ENCODE data around the gene CTDSPL. TPM values are rescaled to one million over a fixed set of nuclear protein-coding genes. Genes with fewer than 3 reads are reported as not detected.
"Not testable (repeated sequence)": the region's sequence is repeated elsewhere in the genome, so short reads cannot be mapped to it uniquely, and the experiment has no call there.

CTDSPL gene
- total RNA-seq, 3 donors from 2014 or later: 1.1 to 1.7 (median 1.3) TPM

DNA sequence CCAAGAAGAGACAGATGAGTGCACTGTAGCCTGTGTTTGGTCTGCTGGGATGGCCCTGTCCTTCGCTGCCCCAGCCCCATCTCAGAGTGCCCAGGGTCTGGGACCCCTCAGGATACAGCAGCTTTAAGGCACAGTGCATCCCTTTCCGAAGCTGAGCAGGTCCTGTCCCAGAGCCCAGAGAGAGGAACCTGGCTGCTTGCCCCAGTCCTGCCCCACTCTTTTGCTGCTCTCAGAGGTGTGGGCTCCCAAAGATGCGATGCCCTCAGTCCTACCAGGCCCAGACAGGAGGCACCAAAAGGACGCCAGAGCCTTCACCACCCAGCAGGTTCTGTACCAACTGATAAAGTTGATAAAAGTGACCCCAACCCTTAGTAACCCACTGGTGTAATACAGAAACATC, 159.5 kb downstream of the CTDSPL start:
- ATAC-seq: no peak
- DNase-seq: no peak
- Mint-ChIP-seq H3K4me3 (no peak overlapping the region), H3K27me3 (ENCODE audit: low read depth) (no peaks in the 10 kb centered on the region), H3K4me1 (ENCODE audit: low read depth) (peaks cover 34% of the 10 kb centered on the region), H3K9me3 (no peaks in the 10 kb centered on the region), H3K36me3 (ENCODE audit: insufficient read depth) (peaks cover 28% of the 10 kb centered on the region)

DNA sequence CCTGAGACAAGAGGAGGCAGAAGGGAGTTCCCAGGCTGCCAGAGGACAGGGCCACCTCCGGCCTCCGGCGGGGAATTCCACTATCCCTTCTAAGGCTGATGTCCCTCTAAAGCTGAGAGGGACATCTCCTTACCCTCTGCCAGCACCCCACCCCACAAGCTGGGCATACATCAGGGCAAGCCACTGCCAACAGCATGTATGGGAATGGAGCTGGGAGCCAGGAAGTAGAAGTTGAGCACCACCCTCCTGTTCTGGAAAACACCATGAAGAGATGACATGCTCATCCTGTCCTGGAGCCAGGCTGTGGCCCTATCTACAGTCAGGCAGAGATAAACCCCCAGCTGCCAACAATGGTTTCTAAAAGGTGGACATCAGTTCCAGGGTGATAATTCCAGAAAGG, 160.6 kb downstream of the CTDSPL start:
- Mint-ChIP-seq H3K36me3 (ENCODE audit: insufficient read depth) (peaks cover 19% of the 10 kb centered on the region), H3K9me3 (no peaks in the 10 kb centered on the region), H3K4me1 (ENCODE audit: low read depth) (peaks cover 34% of the 10 kb centered on the region), H3K4me3 (no peak overlapping the region), H3K27me3 (ENCODE audit: low read depth) (no peaks in the 10 kb centered on the region)
- DNase-seq: no peak
- no peak for ATAC-seq

DNA sequence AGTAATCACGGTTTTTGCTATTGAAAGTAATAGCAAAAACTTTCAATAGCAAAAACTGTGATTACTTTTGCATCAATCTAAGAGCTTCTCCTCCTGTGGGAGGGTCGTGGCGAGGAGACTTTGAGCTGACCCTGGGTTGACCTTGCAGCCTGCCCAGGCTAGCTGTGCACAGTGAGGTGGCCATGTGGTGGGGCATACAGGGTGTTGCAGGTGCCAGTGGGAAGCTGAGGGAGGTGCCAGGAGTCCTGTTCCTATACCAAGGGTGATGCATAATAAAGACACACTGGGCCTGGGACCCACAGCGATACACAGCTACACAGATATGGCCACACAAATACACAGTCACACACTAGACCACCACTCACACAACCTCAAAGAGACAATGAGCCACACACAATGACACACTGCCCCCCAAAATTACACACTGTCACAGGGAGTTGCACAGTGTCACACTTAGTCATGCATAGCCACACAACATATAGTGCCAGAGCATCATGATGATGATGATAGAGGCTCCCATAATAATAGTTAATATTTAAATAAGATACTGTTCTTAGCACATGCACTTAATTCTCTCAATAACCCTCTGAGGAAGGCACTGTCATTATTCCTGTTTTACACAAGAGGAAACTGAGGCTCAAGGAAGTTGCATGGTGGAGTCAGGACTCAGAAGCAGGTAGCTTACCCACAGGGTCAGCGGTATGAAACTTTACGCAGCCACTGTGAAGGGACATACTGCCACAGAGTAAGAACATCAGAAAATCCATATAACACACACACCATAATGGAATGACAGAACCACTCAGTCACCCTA, 161.4 kb downstream of the CTDSPL start:
- DNase-seq: no peak
- no peak for ATAC-seq
- Mint-ChIP-seq H3K9me3 (no peaks in the 10 kb centered on the region), H3K4me3 (peak overlapping the region; percentile 88), H3K4me1 (ENCODE audit: low read depth) (peaks cover 37% of the 10 kb centered on the region), H3K27me3 (ENCODE audit: low read depth) (no peaks in the 10 kb centered on the region), H3K36me3 (ENCODE audit: insufficient read depth) (peaks cover 12% of the 10 kb centered on the region)

DNA sequence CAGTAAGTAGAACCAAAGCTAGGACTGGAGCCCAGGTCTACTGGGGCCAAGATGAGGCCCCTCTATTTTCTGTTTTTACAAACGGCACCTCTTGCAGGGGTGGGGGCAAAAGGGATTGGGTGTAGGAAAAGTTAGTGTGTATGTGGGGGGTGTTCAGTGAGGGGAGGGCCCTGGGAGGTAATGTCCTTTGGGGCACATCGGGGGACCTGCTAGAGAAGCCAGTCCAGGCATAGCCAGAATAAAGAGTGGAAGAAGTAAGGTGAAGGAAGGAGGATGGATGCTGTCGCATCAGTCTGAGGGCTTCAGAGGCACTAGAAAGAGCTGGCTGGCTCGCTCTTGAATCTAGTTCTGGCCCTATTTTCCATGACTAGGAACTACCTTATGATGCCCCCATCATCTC, 165.2 kb downstream of the CTDSPL start:
- no peaks in the 10 kb centered on the region for H3K36me3 Mint-ChIP-seq (ENCODE audit: insufficient read depth)
- H3K27me3 Mint-ChIP-seq (ENCODE audit: low read depth): no peaks in the 10 kb centered on the region
- ATAC-seq: no peak

DNA sequence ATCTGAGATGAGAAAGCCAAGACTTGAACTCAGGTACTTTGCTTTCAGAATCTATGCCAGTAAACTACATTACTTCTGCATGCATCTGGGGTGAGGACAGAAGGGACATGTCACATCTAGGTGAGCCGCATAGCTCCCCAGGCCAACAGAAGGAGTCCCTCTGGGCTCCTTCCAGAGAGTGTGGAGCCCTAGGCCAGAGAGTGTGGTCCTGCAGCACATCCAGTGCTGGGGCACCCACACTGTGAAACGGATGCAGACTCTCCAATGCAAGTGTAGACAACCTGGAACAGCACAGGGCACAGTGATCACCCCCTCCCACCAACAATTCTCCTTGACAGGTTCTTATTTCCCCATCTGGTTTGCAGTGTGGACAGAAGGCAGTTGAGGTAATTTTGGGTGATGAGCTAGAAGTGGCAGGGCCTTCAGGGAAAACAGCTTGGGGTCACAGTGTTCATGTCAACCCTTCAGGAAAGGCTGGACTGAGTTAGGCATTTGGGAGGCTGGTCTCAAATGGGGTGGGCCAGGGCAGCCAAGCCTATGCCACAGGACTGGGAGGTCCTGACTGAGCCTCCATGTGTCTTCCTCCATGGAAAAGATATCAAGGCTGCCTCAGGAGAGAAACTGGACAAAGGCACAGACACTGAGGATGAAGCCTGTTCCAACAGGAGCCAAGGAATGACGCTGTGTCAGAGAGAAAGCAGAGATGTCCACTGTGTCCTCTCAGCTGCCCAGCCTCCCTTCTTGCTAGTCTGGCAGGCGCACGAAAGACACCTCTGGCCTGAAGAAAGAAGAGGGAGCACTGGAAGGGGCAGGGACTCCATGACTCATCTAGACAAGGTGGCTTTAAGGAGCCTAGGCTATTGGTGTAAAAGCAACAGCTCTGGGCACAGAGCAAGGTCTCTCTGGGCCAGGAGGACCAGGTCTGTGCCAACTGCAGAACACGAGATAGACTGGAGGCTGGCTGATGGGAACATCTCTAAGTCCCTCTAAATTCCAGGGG, 166.1 kb downstream of the CTDSPL start:
- DNase-seq: no peak
- no peaks in the 10 kb centered on the region for H3K9me3 Mint-ChIP-seq
- peaks cover 51% of the 10 kb centered on the region for H3K4me1 Mint-ChIP-seq (ENCODE audit: low read depth)
- no peaks in the 10 kb centered on the region for H3K36me3 Mint-ChIP-seq (ENCODE audit: insufficient read depth)
- peak overlapping the region; percentile 53 for H3K4me3 Mint-ChIP-seq
- H3K27me3 Mint-ChIP-seq (ENCODE audit: low read depth): no peaks in the 10 kb centered on the region
- no peak for ATAC-seq

More for the DNA sequence above, 165.2 kb downstream of the CTDSPL start:
- no peak for DNase-seq
- no peak overlapping the region for H3K4me3 Mint-ChIP-seq
- peaks cover 55% of the 10 kb centered on the region for H3K4me1 Mint-ChIP-seq (ENCODE audit: low read depth)
- H3K9me3 Mint-ChIP-seq: no peaks in the 10 kb centered on the region

DNA sequence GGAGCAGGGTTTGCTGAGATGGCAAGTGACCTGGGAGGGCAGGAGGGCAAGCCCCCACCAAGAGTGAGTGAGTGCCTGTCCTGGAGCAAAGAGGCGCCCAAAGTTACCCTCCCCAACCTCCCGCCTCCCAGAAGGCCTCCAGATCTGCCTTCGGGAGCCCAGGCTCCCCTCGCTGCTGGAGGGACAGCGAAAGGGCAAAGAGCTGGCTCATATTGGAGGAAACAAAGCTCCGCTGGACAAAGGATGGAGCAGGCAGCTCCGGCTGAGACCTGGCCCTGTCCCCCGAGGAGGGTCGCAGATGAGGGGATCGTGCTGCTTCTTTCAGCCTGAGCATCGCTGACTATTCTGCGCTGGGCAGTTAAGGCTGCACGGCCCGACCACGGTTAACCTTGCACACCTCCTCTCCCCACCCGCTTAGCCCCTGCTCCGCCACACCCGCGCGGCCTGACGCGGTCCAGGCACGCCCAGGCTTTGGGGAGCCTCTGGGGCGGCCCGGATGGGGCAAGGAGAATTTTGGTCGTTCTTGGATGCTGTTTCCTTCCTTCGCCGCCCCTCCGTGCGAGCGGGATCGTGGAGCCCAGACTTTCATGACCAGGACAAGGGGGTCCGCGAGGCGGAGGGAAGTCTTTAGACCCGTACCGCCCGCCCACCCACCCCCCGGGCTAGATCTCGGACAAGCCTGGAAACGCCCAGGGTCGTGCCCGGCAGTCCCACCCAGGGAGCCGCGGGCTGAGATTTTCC, 167.1 kb downstream of the CTDSPL start:
- Mint-ChIP-seq H3K4me3 (peak overlapping the region; percentile 53), H3K9me3 (no peaks in the 10 kb centered on the region), H3K27me3 (ENCODE audit: low read depth) (peaks cover 3% of the 10 kb centered on the region)

DNA sequence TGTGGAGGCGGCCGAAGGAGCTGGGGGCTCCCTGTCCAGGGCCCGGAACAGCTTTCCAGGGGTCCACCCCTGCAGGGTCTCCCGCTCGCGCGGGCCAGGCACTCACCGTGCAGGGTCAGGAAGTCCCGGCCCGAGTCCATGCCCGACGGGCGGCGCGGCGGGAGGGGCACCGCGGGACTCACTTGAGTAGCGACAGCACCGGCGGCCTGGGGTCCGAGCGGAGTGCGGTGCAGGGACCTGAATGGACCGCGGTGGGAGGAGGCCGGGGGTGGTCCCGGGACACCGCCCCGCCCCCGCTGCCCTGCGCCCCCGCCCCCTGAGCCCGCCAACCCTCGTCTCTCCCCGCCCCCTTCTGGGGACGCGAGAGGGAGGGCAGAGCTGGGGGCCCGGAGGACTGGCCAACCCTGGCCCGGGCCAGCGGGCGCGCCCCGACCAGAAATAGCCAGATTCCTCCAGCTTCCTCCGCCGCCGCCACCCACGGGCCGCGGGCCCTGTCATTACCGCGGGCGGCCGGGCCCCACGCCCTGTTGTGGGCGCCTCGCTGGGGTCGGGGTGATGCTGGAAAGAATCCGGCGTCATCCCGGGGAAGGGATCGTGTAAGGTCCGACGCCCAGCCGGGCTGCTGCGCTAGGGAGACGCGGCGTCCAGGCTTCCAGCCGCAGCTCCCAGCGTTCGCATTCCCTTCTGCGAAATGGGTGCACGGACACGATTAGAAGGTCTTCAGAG, 167.9 kb downstream of the CTDSPL start, which contains the start of gene PLCD1:
PLCD1 (minus strand) TSS at position 243 of the 726 bp plus-strand sequence; CDS start at position 140, 103 bp downstream.
- Mint-ChIP-seq H3K4me3 (peak within 1 kb of the TSS; percentile 53), H3K4me1 (ENCODE audit: low read depth) (peaks cover 34% of the 10 kb centered on the region), H3K9me3 (no peaks in the 10 kb centered on the region), H3K36me3 (ENCODE audit: insufficient read depth) (no peaks in the 10 kb centered on the region), H3K27me3 (ENCODE audit: low read depth) (peaks cover 3% of the 10 kb centered on the region)
- ATAC-seq (no peak), DNase-seq (no peak)

More for the DNA sequence above, 167.1 kb downstream of the CTDSPL start:
- Mint-ChIP-seq H3K36me3 (ENCODE audit: insufficient read depth) (no peaks in the 10 kb centered on the region), H3K4me1 (ENCODE audit: low read depth) (peaks cover 41% of the 10 kb centered on the region)
- DNase-seq (no peak), ATAC-seq (no peak)

DNA sequence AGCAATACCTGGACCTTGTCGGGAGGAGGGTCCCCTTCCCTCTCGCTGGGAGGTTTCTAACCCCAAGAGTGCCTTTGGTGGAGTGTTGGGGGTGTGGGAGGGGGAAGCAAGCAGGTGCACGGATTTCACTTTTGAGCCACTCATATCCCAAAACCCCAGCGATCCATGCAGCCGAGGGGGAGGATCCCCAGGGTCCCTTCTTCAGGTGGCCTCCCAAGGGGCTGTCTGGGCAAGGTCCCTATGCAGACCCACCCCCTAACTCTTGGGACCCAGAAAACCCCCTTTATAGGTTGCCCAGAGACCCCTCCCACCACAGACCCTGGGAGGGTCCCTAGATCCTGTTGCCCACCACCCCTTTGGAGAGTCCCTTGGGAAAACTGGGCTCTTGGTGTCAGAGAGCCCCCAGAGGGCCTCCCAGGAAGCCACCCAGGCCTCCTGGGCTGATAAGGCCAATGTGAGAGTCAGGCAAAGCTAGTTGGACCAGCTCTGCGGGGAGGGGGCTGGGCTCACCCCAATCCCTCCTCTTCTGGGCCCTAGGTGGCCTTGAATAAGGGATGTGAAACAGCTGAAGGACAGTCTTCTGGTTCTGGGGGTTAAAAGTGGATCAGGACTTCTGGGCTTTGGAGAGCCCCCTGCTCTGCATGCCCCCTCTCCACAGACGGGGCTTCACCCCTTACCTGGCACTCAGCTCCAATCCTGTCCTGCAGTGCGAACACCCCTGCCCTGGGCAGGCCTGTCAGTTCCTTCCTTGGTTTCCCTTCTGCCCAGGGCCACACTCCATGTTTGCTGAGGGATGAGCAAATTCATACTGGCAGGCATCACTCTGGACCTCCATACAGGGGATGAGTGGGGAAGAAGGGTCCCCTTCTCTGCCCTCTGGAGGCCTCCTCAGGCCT, 168.7 kb downstream of the CTDSPL start:
- ATAC-seq: no peak
- peaks cover 27% of the 10 kb centered on the region for H3K4me1 Mint-ChIP-seq (ENCODE audit: low read depth)
- no peaks in the 10 kb centered on the region for H3K36me3 Mint-ChIP-seq (ENCODE audit: insufficient read depth)
- DNase-seq: no peak
- peaks cover 3% of the 10 kb centered on the region for H3K27me3 Mint-ChIP-seq (ENCODE audit: low read depth)
- peak overlapping the region; percentile 53 for H3K4me3 Mint-ChIP-seq
- H3K9me3 Mint-ChIP-seq: no peaks in the 10 kb centered on the region

DNA sequence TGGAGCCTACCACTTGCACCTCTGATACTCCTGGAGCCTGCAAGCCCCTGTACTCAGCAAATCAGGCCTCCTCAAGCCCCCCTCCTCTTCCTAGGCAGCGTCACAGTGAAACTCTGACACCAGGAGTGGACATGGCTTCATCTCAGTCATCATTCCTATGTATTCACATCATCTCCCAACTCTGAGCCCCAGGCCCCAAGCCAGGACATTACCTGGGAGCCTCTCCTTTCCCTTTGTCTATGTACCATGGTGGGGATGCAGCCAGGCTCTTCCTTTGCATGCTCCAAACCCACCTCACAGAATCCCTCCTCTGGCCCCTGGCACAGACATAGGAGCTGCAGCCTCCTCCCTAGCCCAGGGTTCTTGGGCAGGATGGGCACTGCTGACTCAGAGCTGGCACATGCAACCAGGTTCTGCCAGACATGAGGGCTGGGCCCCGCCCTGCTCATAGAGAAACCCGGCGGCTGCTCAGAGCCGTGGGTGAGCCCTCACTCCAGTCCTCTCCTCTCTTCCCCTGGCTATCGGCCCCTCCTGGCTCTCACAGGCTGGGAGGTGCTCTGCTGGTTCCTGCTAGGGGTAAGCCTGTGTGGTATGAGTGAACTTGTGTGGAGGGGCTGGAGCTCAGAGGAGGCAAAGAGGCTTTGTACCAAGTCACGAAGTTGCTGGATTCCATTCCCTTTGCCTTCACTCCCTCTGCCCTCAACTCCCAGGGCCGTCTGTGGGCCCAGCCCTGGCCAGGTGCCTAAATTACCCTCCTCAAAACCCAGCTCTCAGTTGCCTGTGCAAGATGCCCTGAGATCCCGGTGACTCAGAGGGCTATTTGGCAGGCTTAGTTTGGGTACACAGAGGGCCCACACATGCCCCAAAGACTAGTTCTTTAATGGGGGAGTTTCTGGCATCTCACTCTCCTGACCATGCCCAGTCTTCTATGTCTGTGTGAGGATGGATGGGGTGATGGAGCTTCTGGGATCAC, 169.6 kb downstream of the CTDSPL start:
- no peaks in the 10 kb centered on the region for H3K9me3 Mint-ChIP-seq
- H3K27me3 Mint-ChIP-seq (ENCODE audit: low read depth): peaks cover 3% of the 10 kb centered on the region
- H3K36me3 Mint-ChIP-seq (ENCODE audit: insufficient read depth): no peaks in the 10 kb centered on the region
- H3K4me1 Mint-ChIP-seq (ENCODE audit: low read depth): peaks cover 21% of the 10 kb centered on the region
- ATAC-seq: peak; percentile 64 to 72
- peak overlapping the region; percentile 53 for H3K4me3 Mint-ChIP-seq
- peak; percentile 54 for DNase-seq

DNA sequence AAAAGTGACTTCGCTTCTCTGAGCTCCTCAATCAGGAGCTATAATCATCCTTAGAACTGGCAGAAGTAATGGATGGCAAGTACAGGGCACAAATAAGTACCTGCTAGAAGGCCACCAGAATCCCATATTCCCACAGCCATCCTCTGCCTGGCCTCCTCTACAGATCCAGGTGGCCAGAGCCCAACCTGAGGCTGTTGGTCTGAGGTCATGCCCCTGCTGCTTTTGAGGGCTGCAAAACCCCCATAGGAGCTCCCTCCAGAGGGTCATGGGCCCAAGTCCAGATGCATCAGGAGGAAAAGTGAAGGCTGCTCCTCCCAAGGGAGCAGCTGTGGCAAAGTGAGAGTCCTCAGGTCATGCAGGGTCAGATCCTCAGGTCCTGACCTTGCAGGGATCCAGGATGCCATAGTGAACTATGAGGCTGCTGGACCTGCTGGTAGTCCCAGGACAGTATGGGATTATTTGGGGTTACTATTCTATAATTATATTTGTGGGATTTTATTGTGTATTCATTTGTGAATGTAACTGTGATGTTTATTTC, 170.7 kb downstream of the CTDSPL start:
- ATAC-seq (no peak), DNase-seq (no peak)
- H3K4me1 Mint-ChIP-seq (ENCODE audit: low read depth): peaks cover 25% of the 10 kb centered on the region
- H3K4me3 Mint-ChIP-seq: no peak overlapping the region
- no peaks in the 10 kb centered on the region for H3K36me3 Mint-ChIP-seq (ENCODE audit: insufficient read depth)
- peaks cover 3% of the 10 kb centered on the region for H3K27me3 Mint-ChIP-seq (ENCODE audit: low read depth)
- no peaks in the 10 kb centered on the region for H3K9me3 Mint-ChIP-seq

DNA sequence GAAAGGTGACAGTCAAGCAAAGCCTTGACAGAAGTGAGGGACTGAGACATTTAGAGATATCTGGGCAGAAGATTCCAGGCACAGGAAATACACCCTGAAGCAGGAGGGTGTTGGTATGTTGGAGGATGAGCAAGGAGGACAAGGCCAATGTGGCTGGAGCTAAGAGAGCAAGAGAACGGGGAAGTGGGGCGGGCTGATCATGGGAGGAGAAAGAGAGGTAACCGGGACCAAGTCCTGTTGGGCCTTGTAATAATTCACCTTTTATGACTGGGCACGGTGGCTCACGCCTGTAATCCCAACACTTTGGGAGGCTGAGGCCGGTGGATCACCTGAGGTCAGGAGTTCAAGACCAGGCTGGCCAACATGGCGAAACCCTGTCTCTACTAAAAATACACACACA, 171.9 kb downstream of the CTDSPL start:
- not testable (repeated sequence) for H3K36me3 Mint-ChIP-seq (ENCODE audit: insufficient read depth); DNase-seq; ATAC-seq; H3K9me3 Mint-ChIP-seq; H3K4me3 Mint-ChIP-seq; H3K27me3 Mint-ChIP-seq (ENCODE audit: low read depth)
- H3K4me1 Mint-ChIP-seq (ENCODE audit: low read depth): peaks cover 31% of the 10 kb centered on the region
